Parathyroid adenoma (tissue), 2 donors: ENCODE measurements around the gene LY9.

Source experiments
- H2AFZ ChIP-seq: fragments of 300-600 bp; sonication (generic); one replicate; pipeline ENCODE4 v1.7.0; 2017; ENCODE audit warnings: antibody characterized with exemption, mild to moderate bottlenecking
- H3K27ac ChIP-seq: fragments of 300-600 bp; sonication (generic); one replicate; pipeline ENCODE4 v1.7.0; 2017
- H3K27me3 ChIP-seq: fragments of 300-600 bp; sonication (generic); one replicate; pipeline ENCODE4 v1.7.0; 2017; ENCODE audit warnings: low read length; ENCODE audit not compliant: control insufficient read depth, insufficient read depth
- H3K36me3 ChIP-seq: fragments of 300-600 bp; sonication (generic); one replicate; pipeline ENCODE4 v1.7.0; 2017; ENCODE audit warnings: low read length; ENCODE audit not compliant: control insufficient read depth, insufficient read depth
- H3K4me1 ChIP-seq: fragments of 300-600 bp; sonication (generic); one replicate; pipeline ENCODE4 v1.7.0; 2017; ENCODE audit warnings: control low read depth
- H3K4me2 ChIP-seq: fragments of 300-600 bp; sonication (generic); one replicate; pipeline ENCODE4 v1.7.0; 2017; ENCODE audit warnings: low read length
- H3K4me3 ChIP-seq: fragments of 300-600 bp; sonication (generic); one replicate; pipeline ENCODE4 v1.7.0; 2017; ENCODE audit warnings: low read depth, low read length
- H3K79me2 ChIP-seq: fragments of 300-600 bp; sonication (generic); one replicate; pipeline ENCODE4 v1.7.0; 2017; ENCODE audit warnings: control low read depth
- H3K9ac ChIP-seq: fragments of 300-600 bp; sonication (generic); one replicate; pipeline ENCODE4 v1.7.0; 2017; ENCODE audit warnings: mild to moderate bottlenecking
- H3K9me3 ChIP-seq: fragments of 300-600 bp; sonication (generic); one replicate; pipeline ENCODE4 v1.7.0; 2017; ENCODE audit warnings: low read length; ENCODE audit not compliant: control insufficient read depth
- TF ChIP-seq, protein P1 (sequence below): fragments of 300-600 bp; sonication (generic); IDR thresholded peaks from one replicate; pipeline ENCODE4 v1.7.0; 2017; ENCODE audit warnings: antibody characterized with exemption, mild to moderate bottlenecking
- donor health status: primary hyperparathyroidism.

LY9 gene

DNA sequence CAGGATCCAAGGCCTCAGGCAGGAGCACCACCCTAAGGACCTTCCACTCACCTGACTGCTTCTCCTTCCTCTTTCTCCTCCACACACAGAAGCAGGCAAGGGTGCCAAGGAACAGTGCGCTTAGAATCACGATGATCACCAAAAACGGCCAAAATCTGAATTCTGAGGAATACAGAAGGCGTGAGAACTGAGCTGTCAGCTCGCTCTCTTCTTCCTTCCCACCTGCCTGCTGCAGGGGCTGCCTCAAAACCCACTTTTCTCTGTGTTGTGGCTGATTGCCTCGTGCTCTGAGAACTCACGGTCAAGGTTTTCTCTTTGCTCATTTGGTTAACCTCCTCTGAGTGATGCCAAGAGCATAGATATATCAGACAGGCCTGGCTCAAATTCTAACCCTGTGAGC, 42.9 kb downstream of the LY9 start:
- TF ChIP-seq, protein P1, sequence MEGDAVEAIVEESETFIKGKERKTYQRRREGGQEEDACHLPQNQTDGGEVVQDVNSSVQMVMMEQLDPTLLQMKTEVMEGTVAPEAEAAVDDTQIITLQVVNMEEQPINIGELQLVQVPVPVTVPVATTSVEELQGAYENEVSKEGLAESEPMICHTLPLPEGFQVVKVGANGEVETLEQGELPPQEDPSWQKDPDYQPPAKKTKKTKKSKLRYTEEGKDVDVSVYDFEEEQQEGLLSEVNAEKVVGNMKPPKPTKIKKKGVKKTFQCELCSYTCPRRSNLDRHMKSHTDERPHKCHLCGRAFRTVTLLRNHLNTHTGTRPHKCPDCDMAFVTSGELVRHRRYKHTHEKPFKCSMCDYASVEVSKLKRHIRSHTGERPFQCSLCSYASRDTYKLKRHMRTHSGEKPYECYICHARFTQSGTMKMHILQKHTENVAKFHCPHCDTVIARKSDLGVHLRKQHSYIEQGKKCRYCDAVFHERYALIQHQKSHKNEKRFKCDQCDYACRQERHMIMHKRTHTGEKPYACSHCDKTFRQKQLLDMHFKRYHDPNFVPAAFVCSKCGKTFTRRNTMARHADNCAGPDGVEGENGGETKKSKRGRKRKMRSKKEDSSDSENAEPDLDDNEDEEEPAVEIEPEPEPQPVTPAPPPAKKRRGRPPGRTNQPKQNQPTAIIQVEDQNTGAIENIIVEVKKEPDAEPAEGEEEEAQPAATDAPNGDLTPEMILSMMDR = no peak
- Histone ChIP-seq H3K4me2 (no peak overlapping the region), H3K4me1 (no peaks in the 10 kb centered on the region), H2AFZ (no peak overlapping the region), H3K27ac (no peak overlapping the region), H3K9me3 (no peaks in the 10 kb centered on the region), H3K36me3 (no peaks in the 10 kb centered on the region), H3K4me3 (no peak overlapping the region), H3K9ac (no peak overlapping the region), H3K79me2 (no peaks in the 10 kb centered on the region), H3K27me3 (no peaks in the 10 kb centered on the region)

DNA sequence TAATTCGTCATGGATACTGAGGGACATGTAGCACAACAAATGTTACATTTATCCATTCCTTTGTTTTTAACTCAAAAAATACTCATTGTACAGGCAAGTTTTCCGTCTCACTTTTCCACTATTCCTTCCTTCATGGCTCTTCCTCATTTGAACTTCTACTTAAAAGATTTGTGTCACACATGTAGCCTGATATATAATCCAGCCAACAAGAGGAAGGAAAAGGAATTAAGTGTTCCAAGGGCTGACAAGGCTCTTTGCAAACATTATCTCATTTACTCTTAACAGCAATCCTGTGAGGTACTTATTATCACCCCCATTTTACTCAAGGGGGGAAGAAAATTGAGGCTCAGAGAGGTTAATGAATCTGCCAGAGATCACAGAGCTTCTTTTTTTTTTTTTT, 43.8 kb downstream of the LY9 start:
- H3K27ac ChIP-seq = no peak overlapping the region
- H3K4me3 ChIP-seq = no peak overlapping the region
- no peaks in the 10 kb centered on the region for H3K9me3 ChIP-seq
- no peak overlapping the region for H3K9ac ChIP-seq
- H3K4me1 ChIP-seq = no peaks in the 10 kb centered on the region
- H3K27me3 ChIP-seq = no peaks in the 10 kb centered on the region
- TF ChIP-seq, protein P1 = no peak
- no peaks in the 10 kb centered on the region for H3K79me2 ChIP-seq
- H2AFZ ChIP-seq = no peak overlapping the region
- H3K4me2 ChIP-seq = no peak overlapping the region
- no peaks in the 10 kb centered on the region for H3K36me3 ChIP-seq

- no peaks in the 10 kb centered on the region for H3K27me3 ChIP-seq
- H3K27ac ChIP-seq = no peak overlapping the region
- H3K9ac ChIP-seq = no peak overlapping the region
- H3K36me3 ChIP-seq = no peaks in the 10 kb centered on the region
- TF ChIP-seq, protein P1 = no peak
- no peak overlapping the region for H3K4me3 ChIP-seq
- no peaks in the 10 kb centered on the region for H3K9me3 ChIP-seq
- H3K4me1 ChIP-seq = no peaks in the 10 kb centered on the region
- H3K79me2 ChIP-seq = no peaks in the 10 kb centered on the region
- H2AFZ ChIP-seq = no peak overlapping the region
- H3K4me2 ChIP-seq = no peak overlapping the region
Observed at GRCh38 chr1:160841079-160841478, 45.1 kb downstream of the LY9 start.

DNA sequence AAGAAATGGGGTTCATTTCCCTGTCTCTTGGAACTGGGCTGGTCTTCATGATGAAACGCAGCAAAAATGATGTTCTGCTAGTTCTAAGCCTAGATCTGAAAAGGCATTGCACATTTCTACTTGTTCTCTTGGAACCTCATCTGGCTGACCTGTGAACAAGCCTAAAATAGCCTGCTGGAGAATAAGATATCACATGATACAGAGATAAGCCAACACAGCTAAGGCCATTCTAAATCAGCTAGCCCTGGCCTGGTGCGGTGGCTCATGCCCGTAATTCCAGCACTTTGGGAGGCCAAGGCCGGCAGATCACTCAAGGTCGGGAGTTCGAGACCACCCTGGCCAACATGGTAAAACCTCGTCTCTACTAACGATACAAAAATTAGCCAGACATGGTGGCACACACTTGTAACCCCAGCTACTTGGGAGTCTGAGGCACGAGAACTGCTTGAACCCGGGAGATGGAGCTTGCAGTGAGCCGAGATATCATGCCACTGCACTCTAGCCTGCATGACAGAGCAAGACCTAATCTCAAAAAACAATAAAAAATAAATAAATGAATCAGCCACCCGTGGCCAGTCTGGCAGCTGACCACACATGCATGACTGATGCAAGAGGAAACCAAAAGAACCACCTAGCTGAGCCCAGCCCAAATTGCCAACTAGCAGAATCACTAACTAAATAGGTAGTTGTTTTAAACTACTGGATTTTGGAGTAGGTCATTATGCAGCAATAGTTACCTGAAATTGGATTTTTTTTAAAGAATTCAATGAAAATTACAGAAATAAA, 48.7 kb downstream of the LY9 start:
- Histone ChIP-seq H3K9me3 (no peaks in the 10 kb centered on the region), H3K36me3 (no peaks in the 10 kb centered on the region), H3K4me1 (no peaks in the 10 kb centered on the region), H3K27ac (no peak overlapping the region), H3K4me3 (no peak overlapping the region), H3K79me2 (no peaks in the 10 kb centered on the region), H2AFZ (no peak overlapping the region), H3K27me3 (no peaks in the 10 kb centered on the region), H3K4me2 (no peak overlapping the region), H3K9ac (no peak overlapping the region)
- TF ChIP-seq, protein P1 = no peak

DNA sequence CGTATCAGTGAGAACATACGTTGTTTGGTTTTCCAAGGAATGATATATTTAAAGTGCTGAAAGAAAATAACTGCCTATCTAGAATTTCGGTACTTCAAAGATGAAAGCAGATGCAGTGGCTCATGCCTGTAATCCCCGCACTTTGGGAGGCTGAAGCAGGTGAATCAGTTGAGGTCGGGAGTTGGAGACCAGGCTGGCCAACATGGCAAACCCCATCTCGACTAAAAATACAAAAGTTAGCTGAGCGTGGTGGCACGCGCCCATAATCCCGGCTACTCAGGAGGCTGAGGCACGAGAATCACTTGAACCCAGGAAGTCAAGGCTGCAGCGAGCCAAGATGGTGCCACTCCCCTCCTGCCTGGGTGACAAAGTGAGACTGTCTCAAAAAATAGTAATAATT, 50.3 kb downstream of the LY9 start:
- Histone ChIP-seq H3K4me1 (no peaks in the 10 kb centered on the region), H3K27ac (no peak overlapping the region)

More for the DNA sequence above, 50.3 kb downstream of the LY9 start:
- Histone ChIP-seq H3K27me3 (no peaks in the 10 kb centered on the region), H3K36me3 (no peaks in the 10 kb centered on the region), H3K9me3 (no peaks in the 10 kb centered on the region), H3K4me2 (no peak overlapping the region), H3K4me3 (no peak overlapping the region), H3K9ac (no peak overlapping the region), H2AFZ (no peak overlapping the region), H3K79me2 (no peaks in the 10 kb centered on the region)
- TF ChIP-seq, protein P1 = no peak
